H9 (cell line): ENCODE measurements around the gene CASQ2. TPM values are rescaled to one million over a fixed set of nuclear protein-coding genes. Genes with fewer than 3 reads are reported as not detected.

Experiments used
- DNase-seq: peaks from one replicate; pipeline ENCODE4 v3.0.0-alpha.2; 2017
- H2AFZ ChIP-seq: one replicate; pipeline ENCODE4 v1.6.1; 2013; ENCODE audit warnings: mild to moderate bottlenecking, low read length, control low read depth, moderate library complexity
- H2AK5ac ChIP-seq: 2 replicates; pipeline ENCODE4 v1.6.1; 2013; ENCODE audit warnings: low read length, control low read depth, mixed read lengths; ENCODE audit not compliant: insufficient read length
- H2BK120ac ChIP-seq: one replicate; pipeline ENCODE4 v1.6.1; 2013; ENCODE audit warnings: low read depth, mild to moderate bottlenecking, low read length, control low read depth, inconsistent platforms; ENCODE audit not compliant: poor library complexity, severe bottlenecking
- H2BK12ac ChIP-seq: 2 replicates; pipeline ENCODE4 v1.6.1; 2013; ENCODE audit warnings: low read length, control low read depth, mixed read lengths, low read depth; ENCODE audit not compliant: insufficient read length
- H2BK15ac ChIP-seq: 2 replicates; pipeline ENCODE4 v1.6.1; 2013; ENCODE audit warnings: low read depth, low read length, control low read depth
- H2BK20ac ChIP-seq: one replicate; pipeline ENCODE4 v1.6.1; 2013; ENCODE audit warnings: low read depth, mild to moderate bottlenecking, low read length, control low read depth, inconsistent platforms; ENCODE audit not compliant: poor library complexity, severe bottlenecking
- H2BK5ac ChIP-seq: 2 replicates; pipeline ENCODE4 v1.6.1; 2013; ENCODE audit warnings: low read length, control low read depth, mixed read lengths; ENCODE audit not compliant: insufficient read length
- H3K14ac ChIP-seq: 2 replicates; pipeline ENCODE4 v1.6.1; 2013; ENCODE audit warnings: low read length, control low read depth; ENCODE audit not compliant: insufficient read depth
- H3K18ac ChIP-seq: 2 replicates; pipeline ENCODE4 v1.6.1; 2013; ENCODE audit warnings: low read depth, mild to moderate bottlenecking, mixed read lengths, low read length, control low read depth; ENCODE audit not compliant: insufficient read length
- H3K23ac ChIP-seq: 2 replicates; pipeline ENCODE4 v1.6.1; 2013; ENCODE audit warnings: low read length, control low read depth, mixed read lengths, low read depth; ENCODE audit not compliant: insufficient read length
- H3K23me2 ChIP-seq: 2 replicates; pipeline ENCODE4 v1.6.1; 2013; ENCODE audit warnings: low read depth, mild to moderate bottlenecking, mixed read lengths, low read length, control low read depth; ENCODE audit not compliant: insufficient read length, poor library complexity, severe bottlenecking
- H3K27ac ChIP-seq: 2 replicates; pipeline ENCODE4 v1.5.1; 2013; ENCODE audit warnings: low read length, control low read depth, mixed read lengths, low read depth; ENCODE audit not compliant: insufficient read length
- H3K27me3 ChIP-seq: 2 replicates; pipeline ENCODE4 v1.6.1; 2013; ENCODE audit warnings: low read length, control low read depth, inconsistent platforms; ENCODE audit not compliant: insufficient read depth
- H3K4ac ChIP-seq: 2 replicates; pipeline ENCODE4 v1.6.1; 2013; ENCODE audit warnings: low read depth, mild to moderate bottlenecking, control low read depth, inconsistent platforms, low read length, moderate library complexity
- H3K4me1 ChIP-seq: 2 replicates; pipeline ENCODE4 v1.6.1; 2013; ENCODE audit warnings: low read length, control low read depth, inconsistent platforms; ENCODE audit not compliant: insufficient read depth
- H3K4me2 ChIP-seq: 2 replicates; pipeline ENCODE4 v1.6.1; 2013; ENCODE audit warnings: low read length, control low read depth, mixed read lengths; ENCODE audit not compliant: insufficient read length, insufficient read depth
- H3K56ac ChIP-seq: 2 replicates; pipeline ENCODE4 v1.6.1; 2013; ENCODE audit warnings: low read depth, mild to moderate bottlenecking, mixed read lengths, low read length, control low read depth; ENCODE audit not compliant: insufficient read length
- H3K79me1 ChIP-seq: 2 replicates; pipeline ENCODE4 v1.6.1; 2013; ENCODE audit warnings: low read depth, mild to moderate bottlenecking, moderate library complexity, low read length, control low read depth, inconsistent platforms; ENCODE audit not compliant: insufficient read depth, poor library complexity, severe bottlenecking
- H3K79me2 ChIP-seq: 2 replicates; pipeline ENCODE4 v1.6.1; 2013; ENCODE audit warnings: low read length, control low read depth, inconsistent platforms; ENCODE audit not compliant: insufficient read depth
- H3K9ac ChIP-seq: 2 replicates; pipeline ENCODE4 v1.6.1; 2013; ENCODE audit warnings: low read length, control low read depth, mixed read lengths; ENCODE audit not compliant: insufficient read length; ENCODE audit errors: extremely low read depth
- H3K9me3 ChIP-seq: one replicate; pipeline ENCODE4 v1.6.1; 2013; ENCODE audit warnings: low read depth, low read length, inconsistent platforms; ENCODE audit not compliant: control insufficient read depth
- H3T11ph ChIP-seq: one replicate; pipeline ENCODE4 v1.6.1; 2013; ENCODE audit warnings: mild to moderate bottlenecking, low read length, control low read depth, inconsistent platforms
- H4K20me1 ChIP-seq: one replicate; pipeline ENCODE4 v1.6.1; 2013; ENCODE audit not compliant: control insufficient read depth, insufficient read length, insufficient read depth
- H4K5ac ChIP-seq: 2 replicates; pipeline ENCODE4 v1.6.1; 2013; ENCODE audit warnings: low read depth, mild to moderate bottlenecking, mixed read lengths, low read length, control low read depth; ENCODE audit not compliant: insufficient read length
- H4K8ac ChIP-seq: replicated peaks from 2 replicates; pipeline ENCODE4 v1.6.1; 2013; ENCODE audit warnings: low read length, control low read depth, mixed read lengths, low read depth; ENCODE audit not compliant: insufficient read length
- H4K91ac ChIP-seq: 2 replicates; pipeline ENCODE4 v1.6.1; 2013; ENCODE audit warnings: low read depth, mild to moderate bottlenecking, moderate library complexity, mixed read lengths, low read length, control low read depth; ENCODE audit not compliant: insufficient read length
- H3K27ac Mint-ChIP-seq, 3 experiments: 2 replicates in 2 of 3; 3 replicates in 1 of 3; pipeline ENCODE4 v1.8.0; 2020 to 2021; ENCODE audit warnings: mixed read lengths in 3 of 3, mild to moderate bottlenecking in 1 of 3, moderate library complexity in 1 of 3
- H3K27me3 Mint-ChIP-seq: 2 replicates; pipeline ENCODE4 v1.8.0; 2021; ENCODE audit warnings: low read depth, mild to moderate bottlenecking, moderate library complexity, mixed read lengths
- H3K36me3 Mint-ChIP-seq, 3 experiments: 2 replicates in 2 of 3; 3 replicates in 1 of 3; pipeline ENCODE4 v1.8.0; 2020 to 2021; ENCODE audit warnings: low read depth in 3 of 3, mixed read lengths in 3 of 3; ENCODE audit not compliant: insufficient read depth in 1 of 3
- H3K4me1 Mint-ChIP-seq, 2 experiments: 2 replicates each; pipeline ENCODE4 v1.8.0; 2020; ENCODE audit warnings: mixed read lengths in 2 of 2
- H3K4me3 Mint-ChIP-seq, 2 experiments: 2 replicates in 1 of 2; 3 replicates in 1 of 2; pipeline ENCODE4 v1.8.0; 2020 to 2021; ENCODE audit warnings: mild to moderate bottlenecking in 2 of 2, mixed read lengths in 2 of 2, moderate library complexity in 1 of 2
- H3K9me3 Mint-ChIP-seq, 2 experiments: 2 replicates in 1 of 2; 3 replicates in 1 of 2; pipeline ENCODE4 v1.8.0; 2020; ENCODE audit warnings: mild to moderate bottlenecking in 2 of 2, mixed read lengths in 2 of 2, moderate library complexity in 1 of 2
- CTCF ChIP-seq: fragments of 200-600 bp; sonication (generic); conservative IDR thresholded peaks from 3 replicates; pipeline ENCODE4 v1.8.0; 2021; ENCODE audit warnings: antibody characterized with exemption, mild to moderate bottlenecking
- WGBS: extraction: QIAGEN DNeasy Blood & Tissue Kit; methylation state at CpG from one replicate; pipeline ENCODE4 v1.1.7; 2013; ENCODE audit warnings: missing lambda C conversion rate, low lambda C conversion rate, mixed read lengths; ENCODE audit not compliant: insufficient read length; ENCODE audit errors: extremely low coverage; 5-methylcytosine and 5-hydroxymethylcytosine counted together
- total RNA-seq: library from RNA; stranded (reverse); gene quantifications from 2 replicates; pipeline ENCODE4 v1.2.1, GENCODE V29; 2021

Gene CASQ2
- total RNA-seq, 1 experiment from 2014 or later = not detected

GRCh38 chr1:115719285-115719684, 49.2 kb downstream of the CASQ2 start:
- no CpG with 5 or more reads among the region's 7 CpGs for WGBS
- H3K9ac ChIP-seq = no peak overlapping the region
- H2BK5ac ChIP-seq = no peak overlapping the region
- no peak overlapping the region for H2BK120ac ChIP-seq
- H3K4me2 ChIP-seq = no peak overlapping the region
- H3K23me2 ChIP-seq = no peaks in the 10 kb centered on the region
- H3K14ac ChIP-seq = no peak overlapping the region
- H2AK5ac ChIP-seq = no peak overlapping the region
- H4K8ac ChIP-seq = no peak overlapping the region
- peaks cover 0 to 4% of the 10 kb centered on the region in 2 experiments; a peak in 1 of 5 replicates for H3K9me3 Mint-ChIP-seq
- no peak overlapping the region for H3K56ac ChIP-seq
- no peak overlapping the region for H3K18ac ChIP-seq
- H3K23ac ChIP-seq = no peak overlapping the region
- no peak overlapping the region for H3K4ac ChIP-seq
- no peak overlapping the region for H3K27ac ChIP-seq
- H2AFZ ChIP-seq = no peak overlapping the region
- H2BK15ac ChIP-seq = no peak overlapping the region
- DNase-seq = no peak
- H4K5ac ChIP-seq = no peak overlapping the region
- TF ChIP-seq CTCF = no peak
- 0 out of 2 replicates have a peak, but pooled peaks cover 2% of the 10 kb centered on the region for H3K27me3 Mint-ChIP-seq
- H2BK20ac ChIP-seq = no peak overlapping the region
- no peaks in the 10 kb centered on the region; the same call in 1 of the 2 replicates for H3K27me3 ChIP-seq
- no peak overlapping the region for H3K4me3 Mint-ChIP-seq
- H3K4me1 ChIP-seq = no peaks in the 10 kb centered on the region
- H3T11ph ChIP-seq = no peak overlapping the region
- H3K27ac Mint-ChIP-seq = no peak overlapping the region
- H4K91ac ChIP-seq = no peak overlapping the region
- no peaks in the 10 kb centered on the region for H3K79me2 ChIP-seq
- peaks cover 13% of the 10 kb centered on the region in 2 experiments for H3K4me1 Mint-ChIP-seq
- H3K9me3 ChIP-seq = no peaks in the 10 kb centered on the region
- H2BK12ac ChIP-seq = no peak overlapping the region
- no peaks in the 10 kb centered on the region for H3K36me3 Mint-ChIP-seq
- no peaks in the 10 kb centered on the region for H3K79me1 ChIP-seq
- H4K20me1 ChIP-seq = no peaks in the 10 kb centered on the region
